Muscle of leg (tissue), 11 donors: Measurements from ENCODE around the gene MAL. TPM values are rescaled to one million over a fixed set of nuclear protein-coding genes. Genes with fewer than 3 reads are reported as not detected.

Source experiments
- DNase-seq: peaks from one replicate; pipeline ENCODE4 v3.0.0; 2013
- H3K27ac ChIP-seq: one replicate; pipeline ENCODE4 v1.5.1; 2013; ENCODE audit warnings: mild to moderate bottlenecking, low read length, control low read depth
- H3K27me3 ChIP-seq: one replicate; pipeline ENCODE4 v1.6.1; 2013; ENCODE audit warnings: low read length; ENCODE audit not compliant: control insufficient read depth, insufficient read depth
- H3K36me3 ChIP-seq: one replicate; pipeline ENCODE4 v1.6.1; 2013; ENCODE audit warnings: low read length; ENCODE audit not compliant: control insufficient read depth, insufficient read depth
- H3K4me1 ChIP-seq: one replicate; pipeline ENCODE4 v1.6.1; 2013; ENCODE audit warnings: low read length; ENCODE audit not compliant: control insufficient read depth, insufficient read depth
- H3K4me3 ChIP-seq: one replicate; pipeline ENCODE4 v1.5.1; 2013; ENCODE audit warnings: low read length, control low read depth
- H3K9me3 ChIP-seq: replicated peaks from 2 replicates; pipeline ENCODE4 v1.6.1; 2013; ENCODE audit warnings: low read depth, low read length; ENCODE audit not compliant: control insufficient read depth
- WGBS: methylation state at CpG from one replicate; pipeline ENCODE4 v1.1.5; 2013; ENCODE audit warnings: missing lambda C conversion rate; ENCODE audit not compliant: insufficient coverage; 5-methylcytosine and 5-hydroxymethylcytosine counted together
- polyA plus RNA-seq, 8 donors: library from polyadenylated mRNA; unstranded; fragments of 120-200 nt; gene quantifications; one replicate each; pipeline versions ENCODE4 v1.2.1 to v1.2.3, GENCODE V29; 2013; ENCODE audit warnings: inconsistent platforms in 1 of 8, low replicate concordance in 1 of 8; ENCODE audit not compliant: insufficient read length in 8 of 8, insufficient read depth in 1 of 8
- total RNA-seq: library from RNA; stranded (reverse); fragments of 120-200 nt; gene quantifications from one replicate; pipeline ENCODE4 v1.2.4, GENCODE V29; 2013

Gene MAL
- total and polyA plus RNA-seq, 9 donors = 2.4 to 15.9 (median 3.2) TPM

DNA sequence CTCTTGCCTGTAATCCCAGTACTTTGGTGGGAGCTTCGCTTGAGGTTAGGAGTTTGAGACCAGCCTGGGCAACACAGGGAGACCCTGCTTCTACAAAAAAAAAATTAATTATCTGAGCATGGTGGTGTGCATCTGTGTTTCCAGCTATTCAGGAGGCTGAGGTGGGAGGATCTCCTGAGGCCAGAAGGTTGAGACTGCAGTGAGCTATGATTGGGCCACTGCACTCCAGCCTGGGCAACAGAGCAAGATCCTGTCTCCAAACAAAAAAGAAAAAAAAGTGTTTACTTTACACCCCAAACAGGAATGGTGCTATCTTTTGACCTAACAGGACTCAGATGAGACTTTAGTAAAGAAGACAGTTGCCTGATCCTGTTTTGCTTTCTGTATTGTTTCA lies 35.6 kb downstream of the MAL start:
- H3K4me3 ChIP-seq = no peak overlapping the region
- H3K27me3 ChIP-seq = peaks cover 2% of the 10 kb centered on the region
- no CpG with 5 or more reads among the region's 1 CpG for WGBS
- no peak overlapping the region for H3K27ac ChIP-seq
- H3K36me3 ChIP-seq = no peaks in the 10 kb centered on the region
- DNase-seq = no peak
- H3K9me3 ChIP-seq = no peaks in the 10 kb centered on the region
- H3K4me1 ChIP-seq = peaks cover 10% of the 10 kb centered on the region

DNA sequence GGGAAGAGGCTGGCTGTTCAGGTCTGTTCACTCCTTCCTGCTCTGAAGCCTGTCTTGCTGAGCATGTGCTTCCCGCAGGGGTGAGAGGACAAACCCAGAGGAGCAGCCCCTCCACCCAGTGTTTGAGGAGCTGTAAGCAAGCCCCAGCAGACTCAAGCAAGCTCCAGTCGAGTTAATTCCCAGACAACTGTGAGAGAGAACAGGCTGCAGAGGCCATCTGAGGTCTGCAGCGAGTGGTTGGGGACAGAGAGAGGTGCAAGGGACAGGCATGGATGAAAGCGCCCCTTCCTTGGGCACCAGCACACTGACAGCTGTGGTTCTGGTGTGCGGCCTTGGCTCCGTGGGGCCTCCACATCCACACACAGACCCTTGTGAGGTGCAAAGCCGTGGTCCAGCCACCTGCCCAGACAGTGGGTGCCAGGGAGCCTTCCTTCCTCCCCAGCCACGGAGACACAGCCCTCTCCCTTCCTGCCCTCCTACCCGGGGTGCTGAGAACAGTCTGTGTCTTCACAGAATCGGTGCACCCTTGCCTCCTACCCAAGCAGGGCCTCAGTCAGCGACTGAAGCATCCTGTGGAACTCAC lies 36.2 kb downstream of the MAL start:
- 48% methylated on average over 9 of the region's 11 CpGs for WGBS
- H3K36me3 ChIP-seq = no peaks in the 10 kb centered on the region
- no peaks in the 10 kb centered on the region for H3K27me3 ChIP-seq
- H3K9me3 ChIP-seq = no peaks in the 10 kb centered on the region
- no peak overlapping the region for H3K27ac ChIP-seq
- DNase-seq = no peak
- no peak overlapping the region for H3K4me3 ChIP-seq
- peaks cover 8% of the 10 kb centered on the region for H3K4me1 ChIP-seq

DNA sequence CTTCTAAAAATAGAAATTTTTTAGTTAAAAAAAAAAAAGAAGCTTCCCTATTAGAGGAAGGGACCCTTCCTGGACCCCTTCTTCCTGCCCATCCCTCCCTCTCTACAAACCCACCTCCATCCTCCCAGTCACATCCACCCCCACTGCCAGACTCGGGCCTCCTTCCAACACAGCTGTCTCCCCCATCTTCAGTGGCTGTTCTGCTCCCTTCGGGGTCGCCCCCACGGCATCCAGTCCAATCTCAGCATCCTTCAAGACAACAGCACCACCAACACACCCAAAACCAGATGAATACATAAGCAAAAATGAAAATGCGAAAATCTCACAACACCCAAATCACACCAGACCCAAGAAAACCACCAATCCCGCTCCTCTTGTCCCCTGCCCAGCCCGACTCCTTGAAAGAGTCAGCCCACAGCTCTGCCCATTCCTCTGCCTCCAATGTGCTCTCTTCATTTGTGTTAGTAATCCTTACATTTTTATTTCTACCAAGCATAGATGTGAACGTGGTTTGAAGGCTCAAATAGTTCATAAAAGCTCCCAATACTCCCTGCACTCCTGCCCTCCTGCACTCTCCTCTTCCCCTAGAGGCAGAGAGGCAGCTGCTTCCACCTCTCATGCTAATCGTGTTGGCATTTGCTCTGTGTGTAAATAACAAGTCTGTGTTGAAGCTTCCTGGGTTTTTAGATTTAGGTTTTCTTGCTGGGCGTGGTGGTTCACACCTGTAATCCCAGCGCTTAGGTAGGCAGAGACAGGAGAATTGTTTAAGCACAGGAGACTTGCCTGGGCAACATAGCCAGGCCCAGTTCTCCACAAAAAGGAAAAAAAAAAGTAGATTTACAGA lies 37.0 kb downstream of the MAL start:
- no peaks in the 10 kb centered on the region for H3K36me3 ChIP-seq
- H3K27me3 ChIP-seq = no peaks in the 10 kb centered on the region
- peaks cover 2% of the 10 kb centered on the region for H3K4me1 ChIP-seq
- no peaks in the 10 kb centered on the region for H3K9me3 ChIP-seq
- H3K27ac ChIP-seq = no peak overlapping the region
- WGBS = 74% methylated on average over 7 of the region's 11 CpGs
- H3K4me3 ChIP-seq = no peak overlapping the region
- no peak for DNase-seq

DNA sequence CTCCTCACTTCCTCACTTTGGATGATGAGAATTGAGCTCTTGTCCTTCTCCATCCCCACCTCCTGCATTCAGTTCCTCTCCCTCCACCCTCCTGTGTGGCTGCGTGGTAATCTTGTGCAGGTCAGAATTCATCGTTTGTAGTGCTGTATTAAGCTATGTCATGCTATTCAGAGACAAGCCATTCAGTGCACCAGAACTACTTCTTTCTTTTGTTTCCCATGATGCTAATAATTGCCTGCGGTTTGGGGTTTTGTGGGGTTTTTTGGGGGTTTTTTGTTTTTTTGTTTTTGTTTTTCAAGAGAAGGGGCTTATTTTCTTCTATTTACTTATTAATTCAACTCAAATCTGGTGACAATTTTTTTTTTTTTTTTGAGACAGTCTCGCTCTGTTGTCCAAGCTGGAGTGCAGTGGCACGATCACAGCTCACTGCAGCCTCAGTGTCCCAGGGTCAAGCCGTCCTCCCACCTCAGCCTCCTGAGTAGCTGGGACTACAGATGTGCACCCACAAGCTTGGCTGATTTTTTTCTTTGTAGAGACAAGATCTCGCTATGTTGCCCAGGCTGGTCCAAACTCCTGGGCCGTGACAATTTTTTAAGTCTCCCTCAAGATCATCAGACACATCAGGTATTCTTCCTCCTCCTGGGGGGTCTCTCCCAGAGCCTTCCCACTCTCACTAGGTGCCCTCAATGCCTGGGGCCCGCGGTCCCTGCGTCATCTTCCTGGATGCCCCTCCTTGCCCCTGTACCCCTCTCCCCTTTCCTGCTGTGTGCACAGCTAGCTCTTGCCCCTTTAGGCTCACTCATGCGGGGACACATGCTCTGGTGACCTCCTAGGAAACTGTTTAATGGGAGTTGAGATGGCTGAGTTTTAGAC lies 37.8 kb downstream of the MAL start:
- Histone ChIP-seq H3K9me3 (no peaks in the 10 kb centered on the region), H3K4me3 (no peak overlapping the region), H3K36me3 (no peaks in the 10 kb centered on the region), H3K27me3 (no peaks in the 10 kb centered on the region), H3K4me1 (peaks cover 2% of the 10 kb centered on the region), H3K27ac (no peak overlapping the region)
- DNase-seq = no peak
- 81% methylated on average over 5 of the region's 12 CpGs for WGBS

DNA sequence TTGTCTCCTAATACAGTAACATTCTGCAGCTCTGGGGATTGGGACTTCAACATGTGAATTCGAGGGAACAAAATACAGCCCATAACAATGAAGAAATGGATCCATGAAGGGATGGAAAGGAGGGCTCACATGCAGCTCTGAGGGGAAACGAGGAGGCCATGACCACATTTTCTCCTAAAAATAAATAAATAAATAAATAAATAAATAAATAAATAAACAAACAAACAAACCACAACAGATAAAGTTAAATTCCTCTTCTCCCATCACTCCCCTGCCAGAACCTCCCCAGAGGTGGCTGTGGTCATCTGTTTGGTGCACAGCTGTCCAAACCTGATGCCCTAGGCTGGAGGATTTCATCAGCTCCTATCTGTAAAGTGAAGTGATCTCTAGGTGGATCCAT lies 42.7 kb downstream of the MAL start:
- Histone ChIP-seq H3K4me3 (no peak overlapping the region), H3K9me3 (no peaks in the 10 kb centered on the region), H3K27ac (no peak overlapping the region), H3K4me1 (no peaks in the 10 kb centered on the region), H3K27me3 (no peaks in the 10 kb centered on the region), H3K36me3 (no peaks in the 10 kb centered on the region)
- WGBS = no CpG with 5 or more reads among the region's 2 CpGs
- no peak for DNase-seq

DNA sequence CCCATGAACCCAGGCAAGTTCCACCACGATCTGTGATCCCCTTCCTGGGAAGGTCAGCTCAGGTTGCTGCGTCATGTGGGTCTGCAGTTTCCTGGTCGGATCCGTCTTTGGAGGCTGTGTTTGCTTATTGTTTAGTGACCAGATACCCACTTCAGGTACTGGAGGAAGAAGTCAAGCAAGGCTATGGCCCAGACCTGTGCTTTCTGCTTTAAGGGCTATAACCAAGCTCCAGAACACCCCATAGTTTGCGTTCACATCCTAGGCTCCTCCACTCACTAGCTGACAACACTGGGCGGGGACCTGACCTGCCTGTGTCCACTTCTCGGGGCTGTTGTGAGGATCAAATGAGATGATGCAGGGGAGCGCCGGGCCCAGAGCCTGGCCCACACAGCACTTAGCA lies 44.0 kb downstream of the MAL start:
- 55% methylated on average over 2 of the region's 9 CpGs for WGBS
- no peak for DNase-seq
- Histone ChIP-seq H3K9me3 (no peaks in the 10 kb centered on the region), H3K4me1 (peaks cover 3% of the 10 kb centered on the region), H3K27ac (no peak overlapping the region), H3K4me3 (no peak overlapping the region), H3K36me3 (no peaks in the 10 kb centered on the region), H3K27me3 (peaks cover 7% of the 10 kb centered on the region)

DNA sequence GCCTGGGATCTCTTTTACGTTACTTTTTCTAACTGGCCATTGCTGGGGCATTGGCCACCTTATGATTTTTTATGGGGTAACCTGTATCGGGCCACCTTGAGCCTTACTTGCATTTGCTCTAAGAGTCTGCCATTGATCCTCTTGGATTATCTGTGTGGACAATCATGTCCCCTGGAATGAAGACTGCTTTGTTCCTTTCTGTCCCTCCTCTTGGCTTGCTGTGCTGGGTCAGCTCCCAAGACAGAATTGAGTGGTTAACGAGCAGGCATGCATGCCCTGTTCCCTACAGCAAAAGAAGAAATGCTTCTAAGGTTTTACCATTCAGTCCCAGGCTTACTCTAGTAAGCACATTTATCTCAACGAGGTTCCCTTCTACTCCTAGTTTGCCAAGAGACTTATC lies 46.3 kb downstream of the MAL start:
- H3K36me3 ChIP-seq = no peaks in the 10 kb centered on the region
- peaks cover 9% of the 10 kb centered on the region for H3K4me1 ChIP-seq
- peaks cover 27% of the 10 kb centered on the region for H3K27me3 ChIP-seq
- H3K4me3 ChIP-seq = no peak overlapping the region
- H3K9me3 ChIP-seq = no peaks in the 10 kb centered on the region
- H3K27ac ChIP-seq = no peak overlapping the region
- WGBS = 77% methylated on average over 3 of the region's 4 CpGs
- DNase-seq = no peak

DNA sequence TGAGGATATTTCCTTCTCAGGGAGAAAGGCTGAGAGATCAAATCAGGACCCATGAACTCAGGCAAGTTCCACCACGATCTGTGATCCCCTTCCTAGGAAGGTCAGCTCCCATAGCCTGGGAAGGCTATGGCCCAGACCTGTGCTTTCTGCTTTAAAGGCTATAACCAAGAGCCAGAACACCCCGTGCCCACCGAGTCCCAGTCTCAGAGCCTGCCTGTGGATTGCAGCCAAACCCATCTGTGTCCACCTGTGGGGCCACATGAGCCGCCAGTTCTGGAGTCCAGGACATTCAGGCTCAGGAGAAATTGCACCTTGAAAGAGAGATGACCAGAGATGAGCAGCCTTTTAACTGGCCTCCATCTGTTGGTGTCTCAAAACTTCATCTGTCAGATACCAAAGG lies 46.9 kb downstream of the MAL start:
- peaks cover 32% of the 10 kb centered on the region for H3K27me3 ChIP-seq
- peaks cover 14% of the 10 kb centered on the region for H3K4me1 ChIP-seq
- no peaks in the 10 kb centered on the region for H3K36me3 ChIP-seq
- H3K27ac ChIP-seq = no peak overlapping the region
- 73% methylated on average over 4 of the region's 4 CpGs for WGBS
- H3K4me3 ChIP-seq = no peak overlapping the region
- no peaks in the 10 kb centered on the region for H3K9me3 ChIP-seq
- DNase-seq = no peak

DNA sequence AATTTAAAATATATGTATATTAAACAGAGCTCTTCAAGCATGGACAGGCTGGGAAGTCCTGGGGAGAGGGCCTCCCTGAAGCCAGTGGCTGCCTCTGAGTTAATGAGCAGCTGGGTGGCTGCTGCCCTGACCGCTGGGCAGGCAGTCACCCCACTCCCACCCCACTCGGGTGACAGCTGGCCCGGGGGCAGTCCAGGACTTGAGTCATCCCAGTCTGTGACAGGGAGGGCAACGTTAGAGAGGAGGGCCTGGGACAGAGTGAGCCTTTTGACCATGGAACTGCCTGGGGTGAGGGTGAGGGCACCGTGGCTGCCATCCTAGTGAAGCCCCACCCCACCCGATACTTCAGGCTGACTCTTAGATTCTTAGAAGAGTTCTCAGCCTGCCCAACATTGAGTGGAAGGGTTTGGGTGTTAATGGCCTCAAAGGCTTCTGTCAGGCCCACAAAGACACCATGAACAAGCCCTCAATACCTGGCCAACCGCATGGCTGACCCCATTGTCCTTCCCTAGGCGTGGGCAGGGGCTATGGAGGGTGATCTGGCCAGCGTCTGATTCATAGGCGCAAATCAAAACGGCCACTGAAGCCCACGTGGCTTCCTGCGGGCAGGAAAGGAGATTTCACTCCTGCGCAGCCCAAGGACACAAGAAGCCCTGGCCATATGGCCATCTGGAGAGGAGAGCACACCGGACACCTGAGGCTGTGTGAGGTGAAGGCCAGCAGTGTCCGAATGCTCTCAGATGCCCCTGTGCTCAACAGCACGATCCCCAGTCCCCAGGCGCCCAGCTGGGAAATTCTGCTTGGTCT lies 48.6 kb downstream of the MAL start:
- Histone ChIP-seq H3K36me3 (no peaks in the 10 kb centered on the region), H3K27ac (no peak overlapping the region), H3K4me1 (peaks cover 14% of the 10 kb centered on the region), H3K27me3 (peaks cover 46% of the 10 kb centered on the region), H3K4me3 (no peak overlapping the region), H3K9me3 (no peaks in the 10 kb centered on the region)
- DNase-seq = peak; percentile 35
- 72% methylated on average over 13 of the region's 18 CpGs for WGBS
